DMS153 treated with DMSO at 0.1 percent for 48 hours (cell line): Measurements from ENCODE around the gene RNU5B-1.

Experiments used
- DNase-seq: peaks from one replicate; lab custom pipeline; 2025; ENCODE audit not compliant: unreplicated experiment; lab: John Stamatoyannopoulos, UW

RNU5B-1 gene

GRCh38 chr15:65287520-65287855 lies 17.0 kb upstream of the RNU5B-1 start:
- DNase-seq, result no peak

GRCh38 chr15:65289261-65289854 lies 15.1 kb upstream of the RNU5B-1 start:
- no peak for DNase-seq

GRCh38 chr15:65290228-65290627 lies 14.2 kb upstream of the RNU5B-1 start:
- no peak for DNase-seq

DNA sequence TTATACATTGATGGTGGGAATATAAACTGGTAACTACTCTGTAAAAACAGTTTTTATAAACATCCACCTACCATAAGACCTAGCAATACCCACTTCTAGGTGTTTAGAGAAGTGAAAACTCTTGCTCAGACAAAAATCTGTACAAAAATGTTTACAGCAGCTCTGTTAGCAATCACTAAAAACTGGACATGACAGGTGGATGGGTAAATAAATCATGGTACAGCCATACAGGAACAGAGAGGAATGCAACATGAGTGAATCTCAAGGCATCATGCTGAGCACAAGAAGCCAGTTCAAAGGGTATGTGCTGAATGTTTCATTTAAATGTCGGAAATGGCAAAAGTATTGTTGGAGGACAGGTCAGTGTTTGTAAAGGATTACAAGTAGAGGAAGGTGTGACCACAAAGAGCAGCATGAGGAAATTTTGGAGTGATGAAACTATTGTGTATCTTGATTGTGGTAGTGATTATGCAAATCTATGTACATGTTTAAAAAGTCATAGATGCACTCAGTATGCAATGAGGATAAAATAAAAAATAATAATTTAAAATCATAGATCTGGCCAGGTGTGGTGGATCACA lies 11.4 kb upstream of the RNU5B-1 start:
- DNase-seq, result no peak

GRCh38 chr15:65298731-65299130 lies 5.7 kb upstream of the RNU5B-1 start:
- no peak for DNase-seq

- no peak for DNase-seq
These were observed 3.5 kb upstream of the RNU5B-1 start for GRCh38 chr15:65300924-65301441.

- no peak for DNase-seq
These were observed 2.4 kb upstream of the RNU5B-1 start for GRCh38 chr15:65302061-65302460.

DNA sequence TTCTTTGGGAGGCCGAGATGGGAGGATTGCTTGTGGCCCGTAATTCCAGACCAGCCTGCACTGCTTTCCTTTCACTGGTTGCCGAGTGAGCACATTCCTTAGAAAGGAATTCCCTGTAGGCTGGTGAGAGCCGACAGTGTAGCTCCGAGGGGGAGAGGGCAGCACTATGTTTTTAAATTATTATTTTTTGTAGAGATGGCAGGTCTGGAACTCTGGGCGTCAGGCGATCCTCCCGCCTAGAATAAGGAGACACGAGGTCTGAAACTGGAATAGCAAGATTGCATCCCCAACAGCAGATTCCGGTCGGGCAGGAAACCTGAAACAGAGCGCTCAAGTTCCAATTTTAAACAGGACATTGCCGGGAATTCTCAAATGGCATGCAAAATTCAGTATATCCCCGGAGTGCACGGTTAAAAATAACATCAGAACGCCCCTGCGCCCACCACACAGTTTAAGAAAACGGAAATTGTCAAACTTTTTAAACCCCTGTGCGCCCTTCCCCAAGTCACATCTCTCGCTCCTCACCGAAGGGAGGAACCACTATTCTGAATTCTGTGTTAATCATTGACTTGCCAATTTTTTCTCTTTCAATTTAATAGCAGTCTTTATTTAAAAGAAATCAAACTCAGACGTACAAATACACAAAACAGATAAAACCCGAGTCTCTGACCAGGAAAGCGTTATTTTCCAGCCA lies 643 bp upstream of the RNU5B-1 start:
- no peak for DNase-seq

- DNase-seq, result no peak
These were observed 777 bp downstream of the RNU5B-1 start for GRCh38 chr15:65305150-65305758.

DNA sequence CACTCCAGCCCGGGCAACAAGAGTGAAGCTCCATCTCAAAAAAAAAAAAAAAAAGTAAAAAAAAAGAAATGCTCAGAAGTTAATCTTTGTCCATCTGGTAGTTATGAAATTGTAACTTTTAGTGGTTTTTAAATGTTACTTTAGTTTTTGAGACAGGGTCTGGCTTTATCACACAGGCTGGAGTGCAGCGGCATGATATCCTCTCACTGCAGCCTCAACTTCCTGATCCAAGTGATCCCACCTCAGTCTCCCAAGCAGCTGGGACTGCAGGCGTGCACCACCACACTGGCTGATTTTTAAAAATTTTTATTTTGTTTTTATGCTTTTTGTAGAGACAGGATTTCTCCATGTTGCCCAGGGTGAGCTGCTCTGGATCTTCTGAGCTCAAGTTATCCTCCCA lies 1.3 kb downstream of the RNU5B-1 start:
- DNase-seq, result no peak

DNA sequence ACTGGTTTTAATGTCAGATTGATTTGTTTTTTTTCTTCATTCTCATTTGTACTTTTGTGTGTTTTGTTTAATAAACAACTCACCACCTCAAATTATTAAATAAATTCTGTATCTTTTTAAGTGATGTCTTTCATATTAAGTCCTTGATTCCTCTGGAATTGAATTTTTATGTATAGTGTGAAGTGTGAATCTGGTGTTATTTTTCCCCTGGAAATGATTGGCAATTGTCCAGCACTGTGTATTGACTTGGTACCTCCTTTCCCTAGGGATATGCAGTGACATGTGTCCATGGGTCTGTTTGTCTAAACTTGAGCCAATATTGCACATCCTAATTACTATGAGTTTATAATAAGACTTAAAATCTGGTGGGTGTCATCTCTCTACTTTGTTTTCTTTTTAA lies 2.1 kb downstream of the RNU5B-1 start:
- no peak for DNase-seq

- DNase-seq, result no peak
These were observed 3.5 kb downstream of the RNU5B-1 start for GRCh38 chr15:65307978-65308377.

GRCh38 chr15:65309882-65310418 lies 5.5 kb downstream of the RNU5B-1 start:
- DNase-seq, result no peak

GRCh38 chr15:65310431-65311137 lies 6.1 kb downstream of the RNU5B-1 start:
- DNase-seq, result no peak

GRCh38 chr15:65311760-65312159 lies 7.3 kb downstream of the RNU5B-1 start:
- DNase-seq, result no peak

DNA sequence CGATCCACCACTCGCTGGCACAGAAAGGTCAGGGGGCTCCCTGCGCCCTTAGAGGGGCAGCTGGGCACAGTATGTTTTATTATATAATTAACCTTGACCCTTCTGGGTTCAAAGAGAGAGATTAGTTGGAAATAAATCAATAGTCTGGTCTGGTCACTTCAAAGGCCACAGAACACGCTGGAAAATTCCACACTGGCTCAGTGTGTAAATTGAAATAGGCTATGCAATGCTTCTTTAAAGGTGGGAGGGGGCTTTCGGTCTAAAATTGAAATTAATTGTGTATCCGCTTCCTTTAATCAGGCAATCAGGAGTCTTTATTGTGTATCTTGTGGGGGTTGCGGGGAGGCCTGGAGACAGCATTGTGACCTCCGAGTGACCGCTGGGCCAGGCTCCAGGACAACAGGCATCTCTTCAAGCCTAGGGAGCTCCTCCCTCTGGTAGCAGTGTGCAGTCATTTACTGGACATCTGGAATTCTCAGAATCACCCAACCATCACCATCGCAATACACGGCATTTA lies 8.0 kb downstream of the RNU5B-1 start:
- DNase-seq, result no peak

GRCh38 chr15:65318870-65319356 lies 14.4 kb downstream of the RNU5B-1 start:
- no peak for DNase-seq

DNA sequence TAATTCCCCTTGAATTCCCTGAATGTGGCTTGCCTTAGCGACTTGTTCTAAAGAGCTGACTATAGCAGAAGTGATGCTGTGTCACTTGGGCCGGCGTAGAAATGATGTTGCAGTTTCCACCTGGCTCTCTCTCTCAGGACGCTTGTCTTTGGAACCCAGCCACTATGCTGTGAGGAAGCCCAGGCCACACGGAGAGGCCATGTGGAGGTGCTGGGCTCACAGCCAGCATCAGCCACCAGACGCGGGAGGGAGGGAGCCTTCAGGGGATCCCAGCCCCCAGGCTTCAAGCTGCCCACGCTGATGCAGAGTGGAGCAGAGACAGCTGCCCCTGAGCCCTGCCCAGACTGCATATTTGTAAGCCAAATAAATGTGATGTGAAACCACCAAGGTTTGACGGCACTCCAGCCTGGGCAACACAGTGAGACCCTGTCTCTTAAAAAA lies 18.6 kb downstream of the RNU5B-1 start:
- DNase-seq, result no peak

GRCh38 chr15:65326117-65326526 lies 21.6 kb downstream of the RNU5B-1 start:
- no peak for DNase-seq

DNA sequence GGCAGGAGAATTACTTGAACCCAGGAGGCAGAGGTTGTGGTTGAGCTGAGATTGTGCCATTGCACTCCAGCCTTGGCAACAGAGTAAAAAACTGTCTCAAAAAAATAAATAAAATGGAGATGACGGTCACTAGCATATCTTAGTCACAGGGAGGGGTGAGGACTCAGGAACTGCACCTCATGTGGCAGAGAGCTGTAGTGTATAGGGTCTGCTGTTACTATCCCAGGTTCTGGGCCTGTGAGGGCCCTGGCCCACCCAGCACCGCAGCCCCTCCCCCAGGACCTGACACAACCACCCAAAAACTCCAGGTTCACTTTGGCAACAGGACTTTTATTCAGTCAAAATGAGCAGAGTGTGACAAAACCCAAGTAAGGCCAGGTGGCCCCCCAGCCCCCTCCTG lies 22.3 kb downstream of the RNU5B-1 start:
- no peak for DNase-seq
